Right lobe of liver (tissue), 4 donors: ENCODE measurements around the gene ACER3.

Source experiments
- POLR2A ChIP-seq: fragments of 450-650 bp; IDR thresholded peaks from one replicate; pipeline ENCODE4 v1.6.1; 2017; ENCODE audit warnings: antibody characterized with exemption, mild to moderate bottlenecking
- TF ChIP-seq, protein P1 (sequence below), 4 donors: fragments of 200-600 bp in 3 of 4; fragments of 450-650 bp in 1 of 4; IDR thresholded peaks; one replicate each; pipeline versions ENCODE4 v1.5.1 to v1.8.0; 2016 to 2022; ENCODE audit warnings: antibody characterized with exemption in 4 of 4, mild to moderate bottlenecking in 2 of 4
- donor health status: DM: no; HTN: no; CAD: no.
- donor health status: DM: no; HTN: no; CAD: no.
- donor health status: DM: no; HTN: yes; CAD: no.

- no peak for TF ChIP-seq POLR2A
- TF ChIP-seq, protein P1, sequence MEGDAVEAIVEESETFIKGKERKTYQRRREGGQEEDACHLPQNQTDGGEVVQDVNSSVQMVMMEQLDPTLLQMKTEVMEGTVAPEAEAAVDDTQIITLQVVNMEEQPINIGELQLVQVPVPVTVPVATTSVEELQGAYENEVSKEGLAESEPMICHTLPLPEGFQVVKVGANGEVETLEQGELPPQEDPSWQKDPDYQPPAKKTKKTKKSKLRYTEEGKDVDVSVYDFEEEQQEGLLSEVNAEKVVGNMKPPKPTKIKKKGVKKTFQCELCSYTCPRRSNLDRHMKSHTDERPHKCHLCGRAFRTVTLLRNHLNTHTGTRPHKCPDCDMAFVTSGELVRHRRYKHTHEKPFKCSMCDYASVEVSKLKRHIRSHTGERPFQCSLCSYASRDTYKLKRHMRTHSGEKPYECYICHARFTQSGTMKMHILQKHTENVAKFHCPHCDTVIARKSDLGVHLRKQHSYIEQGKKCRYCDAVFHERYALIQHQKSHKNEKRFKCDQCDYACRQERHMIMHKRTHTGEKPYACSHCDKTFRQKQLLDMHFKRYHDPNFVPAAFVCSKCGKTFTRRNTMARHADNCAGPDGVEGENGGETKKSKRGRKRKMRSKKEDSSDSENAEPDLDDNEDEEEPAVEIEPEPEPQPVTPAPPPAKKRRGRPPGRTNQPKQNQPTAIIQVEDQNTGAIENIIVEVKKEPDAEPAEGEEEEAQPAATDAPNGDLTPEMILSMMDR (IDR thresholded peaks at IDR 0.05) = no peak
Measured at GRCh38 chr11:77059806-77060205, 199.1 kb downstream of the ACER3 start.
